ENCODE data around the gene USP2. TPM values are rescaled to one million over a fixed set of nuclear protein-coding genes. Genes with fewer than 3 reads are reported as not detected.
"Not testable (repeated sequence)": the region's sequence is repeated elsewhere in the genome, so short reads cannot be mapped to it uniquely, and the experiment has no call there.

Gene USP2
- total and polyA plus RNA-seq, 8 donors = 4.4 to 15.4 (median 6.6) TPM

DNA sequence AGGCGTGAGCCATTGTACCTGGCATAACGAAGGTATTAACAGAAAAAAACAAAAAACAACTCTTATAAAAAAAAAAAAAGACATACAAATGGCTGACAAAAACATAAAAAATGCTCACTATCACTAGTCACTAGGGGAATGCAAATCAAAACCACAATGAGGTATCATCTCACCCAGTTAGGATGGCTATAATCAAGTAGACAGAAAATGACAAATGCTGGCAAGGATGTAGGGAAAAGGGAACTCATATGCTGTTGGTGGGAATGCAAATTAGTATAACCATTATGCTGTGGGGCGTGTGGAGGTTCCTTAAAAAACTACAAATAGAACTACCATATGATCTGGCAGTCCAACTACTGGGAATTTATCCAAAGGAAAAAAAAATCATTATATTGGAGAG is 24.5 kb upstream of the USP2 start:
- 87 to 89% methylated on average over 3 of the region's 3 CpGs for WGBS, 2 donors
- DNase-seq (no peak), ATAC-seq (no peak), FAIRE-seq (no peak)
- Histone ChIP-seq H3K4me1 (no peaks in the 10 kb centered on the region), H3K9me3 (no peaks in the 10 kb centered on the region), H3K27ac (no peak overlapping the region), H3K4me3 (no peak overlapping the region), H3K27me3 (no peaks in the 10 kb centered on the region), H3K36me3 (no peaks in the 10 kb centered on the region)
- intact Hi-C loops (cut with DNase I) = no loop called here
- TF ChIP-seq, protein P1, sequence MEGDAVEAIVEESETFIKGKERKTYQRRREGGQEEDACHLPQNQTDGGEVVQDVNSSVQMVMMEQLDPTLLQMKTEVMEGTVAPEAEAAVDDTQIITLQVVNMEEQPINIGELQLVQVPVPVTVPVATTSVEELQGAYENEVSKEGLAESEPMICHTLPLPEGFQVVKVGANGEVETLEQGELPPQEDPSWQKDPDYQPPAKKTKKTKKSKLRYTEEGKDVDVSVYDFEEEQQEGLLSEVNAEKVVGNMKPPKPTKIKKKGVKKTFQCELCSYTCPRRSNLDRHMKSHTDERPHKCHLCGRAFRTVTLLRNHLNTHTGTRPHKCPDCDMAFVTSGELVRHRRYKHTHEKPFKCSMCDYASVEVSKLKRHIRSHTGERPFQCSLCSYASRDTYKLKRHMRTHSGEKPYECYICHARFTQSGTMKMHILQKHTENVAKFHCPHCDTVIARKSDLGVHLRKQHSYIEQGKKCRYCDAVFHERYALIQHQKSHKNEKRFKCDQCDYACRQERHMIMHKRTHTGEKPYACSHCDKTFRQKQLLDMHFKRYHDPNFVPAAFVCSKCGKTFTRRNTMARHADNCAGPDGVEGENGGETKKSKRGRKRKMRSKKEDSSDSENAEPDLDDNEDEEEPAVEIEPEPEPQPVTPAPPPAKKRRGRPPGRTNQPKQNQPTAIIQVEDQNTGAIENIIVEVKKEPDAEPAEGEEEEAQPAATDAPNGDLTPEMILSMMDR (IDR thresholded peaks at IDR 0.05) = no peak

DNA sequence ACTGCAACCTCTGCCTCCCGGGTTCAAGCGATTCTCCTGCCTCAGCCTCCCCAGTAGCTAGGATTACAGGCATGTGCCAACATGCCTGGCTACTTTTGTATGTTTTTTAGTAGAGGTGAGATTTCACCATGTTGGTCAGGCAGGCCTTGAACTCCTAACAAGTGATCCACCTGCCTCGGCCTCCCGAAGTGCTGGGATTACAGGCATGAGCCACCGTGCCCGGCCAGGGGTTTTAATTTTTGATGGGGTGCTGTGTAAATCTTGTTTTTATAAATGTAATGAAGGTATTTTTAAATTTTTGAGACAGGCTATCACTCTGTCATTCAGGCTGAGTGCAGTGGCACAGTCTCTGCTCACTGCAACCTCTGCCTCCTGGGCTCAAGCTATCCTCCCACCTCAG is 24.0 kb upstream of the USP2 start:
- intact Hi-C loops (cut with DNase I); DNase-seq; H3K4me3 ChIP-seq; H3K4me1 ChIP-seq; H3K27ac ChIP-seq; H3K9me3 ChIP-seq; H3K36me3 ChIP-seq; FAIRE-seq; H3K27me3 ChIP-seq; ATAC-seq: not testable (repeated sequence)
- 88 to 90% methylated on average over 6 of the region's 6 CpGs for WGBS, 2 donors

DNA sequence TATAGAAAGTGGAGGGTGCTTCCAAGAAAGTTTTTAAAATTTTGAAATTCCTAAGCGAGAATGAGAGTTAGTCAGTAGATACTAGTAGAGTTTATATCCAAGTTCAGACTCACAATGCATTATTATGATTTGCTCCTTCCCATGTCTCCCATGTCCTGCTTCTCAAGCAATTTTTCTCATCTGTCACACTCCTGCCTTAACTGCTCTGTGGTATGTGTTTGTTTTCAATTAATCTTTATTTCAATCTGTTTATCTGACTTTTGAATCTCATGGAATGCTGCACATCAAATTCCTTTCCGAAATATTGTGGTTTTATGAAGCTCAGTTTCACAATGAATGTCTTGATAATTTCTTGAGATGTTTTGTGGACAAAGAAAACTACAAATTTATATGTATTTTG is 23.4 kb upstream of the USP2 start:
- WGBS, 2 donors = 52 to 62% methylated on average over 2 of the region's 2 CpGs
- Histone ChIP-seq H3K4me3 (no peak overlapping the region), H3K36me3 (no peaks in the 10 kb centered on the region), H3K9me3 (no peaks in the 10 kb centered on the region), H3K27me3 (no peaks in the 10 kb centered on the region), H3K27ac (no peak overlapping the region), H3K4me1 (no peaks in the 10 kb centered on the region)
- peak in 1 of 4 donors; percentile 43 for ATAC-seq
- intact Hi-C loops (cut with DNase I) = no loop called here
- DNase-seq = no peak
- FAIRE-seq = no peak
- TF ChIP-seq, protein P1 (IDR thresholded peaks at IDR 0.05) = no peak

DNA sequence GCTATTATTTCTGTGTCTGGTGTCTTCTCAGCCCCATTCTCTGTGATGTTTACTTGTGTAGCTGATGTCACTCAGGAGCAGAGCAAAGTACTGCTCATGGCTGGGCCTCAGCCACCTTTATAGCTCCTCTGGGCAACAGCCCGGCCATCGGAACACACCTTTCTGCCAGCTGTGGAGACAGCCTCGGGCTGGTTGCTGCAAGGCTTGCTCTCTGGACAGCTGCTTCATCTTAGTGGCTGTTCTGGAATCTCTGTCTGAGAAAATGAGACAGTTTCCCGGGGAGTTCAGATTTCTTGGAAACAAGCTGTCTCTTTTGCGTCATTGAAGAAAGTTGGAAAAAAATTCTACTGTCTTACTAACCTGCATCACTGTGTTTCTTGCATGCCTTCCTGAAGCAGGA is 21.5 kb upstream of the USP2 start:
- H3K27ac ChIP-seq = no peak overlapping the region
- intact Hi-C loops (cut with DNase I) = no loop called here
- FAIRE-seq (no peak), DNase-seq (no peak), ATAC-seq (no peak)
- H3K9me3 ChIP-seq = no peaks in the 10 kb centered on the region
- WGBS, 2 donors = 79 to 82% methylated on average over 5 of the region's 5 CpGs
- H3K36me3 ChIP-seq = no peaks in the 10 kb centered on the region
- TF ChIP-seq, protein P1 (IDR thresholded peaks at IDR 0.05) = no peak
- H3K4me1 ChIP-seq = no peaks in the 10 kb centered on the region
- no peak overlapping the region for H3K4me3 ChIP-seq
- no peaks in the 10 kb centered on the region for H3K27me3 ChIP-seq

DNA sequence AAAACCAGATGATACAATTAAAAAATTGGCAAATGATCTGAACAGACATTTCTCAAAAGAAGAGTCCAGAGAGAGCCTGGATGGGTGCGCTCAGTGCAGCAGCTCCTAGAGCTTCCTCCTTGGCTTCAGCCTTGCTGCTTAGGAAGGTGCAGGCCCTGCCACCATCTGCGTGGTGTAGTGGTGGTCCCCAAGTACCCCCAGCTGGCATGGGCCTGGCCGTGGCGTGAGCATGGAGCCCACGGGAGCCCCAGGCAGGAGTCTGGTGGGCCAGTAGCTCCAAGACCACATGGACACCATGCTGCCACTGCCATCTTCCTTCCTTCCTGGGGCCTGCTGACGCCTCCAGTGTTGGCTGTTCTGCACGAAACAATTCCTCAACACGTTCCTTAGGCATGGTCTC is 21.0 kb upstream of the USP2 start:
- intact Hi-C loops (cut with DNase I) = no loop called here
- no peaks in the 10 kb centered on the region for H3K36me3 ChIP-seq
- ATAC-seq (no peak), FAIRE-seq (no peak), DNase-seq (no peak)
- H3K4me1 ChIP-seq = no peaks in the 10 kb centered on the region
- H3K9me3 ChIP-seq = no peaks in the 10 kb centered on the region
- H3K27me3 ChIP-seq = no peaks in the 10 kb centered on the region
- no peak overlapping the region for H3K4me3 ChIP-seq
- no peak overlapping the region for H3K27ac ChIP-seq
- WGBS, 2 donors = 78 to 94% methylated on average over 8 of the region's 8 CpGs
- TF ChIP-seq, protein P1 (IDR thresholded peaks at IDR 0.05) = no peak

DNA sequence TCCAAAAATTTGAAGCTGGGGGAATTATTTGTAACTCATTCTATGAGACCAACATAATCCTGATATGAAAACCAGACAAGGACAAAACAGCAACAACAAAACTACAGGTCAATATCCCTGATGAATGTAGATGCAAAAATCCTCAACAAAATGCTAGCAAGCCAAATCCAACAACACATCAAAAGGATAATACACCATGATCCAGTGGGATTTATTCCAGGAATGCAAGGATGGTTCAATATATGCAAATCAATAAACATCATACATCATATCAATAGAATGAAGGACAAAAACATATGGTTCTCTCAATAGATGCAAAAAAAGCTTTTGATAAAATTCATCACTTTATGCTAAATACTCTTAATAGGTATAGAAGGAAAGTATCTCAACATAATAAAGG is 19.4 kb upstream of the USP2 start:
- TF ChIP-seq, protein P1 (IDR thresholded peaks at IDR 0.05) = no peak
- DNase-seq (no peak), ATAC-seq (no peak), FAIRE-seq (no peak)
- H3K4me1 ChIP-seq = no peaks in the 10 kb centered on the region
- no peak overlapping the region for H3K4me3 ChIP-seq
- no peaks in the 10 kb centered on the region for H3K27me3 ChIP-seq
- no peak overlapping the region for H3K27ac ChIP-seq
- intact Hi-C loops (cut with DNase I) = no loop called here
- no peaks in the 10 kb centered on the region for H3K36me3 ChIP-seq
- no peaks in the 10 kb centered on the region for H3K9me3 ChIP-seq
